ENCODE data around the gene USP2. TPM values are rescaled to one million over a fixed set of nuclear protein-coding genes. Genes with fewer than 3 reads are reported as not detected.
A peak's percentile ranks its signal among the peaks of the same experiment; 100 is the strongest.

USP2 gene
- total and polyA plus RNA-seq, 2 of the 8 experiments (the other 6 are each of a cell fraction or from before 2014, with no cell fraction given), result 2.2 to 6.9 TPM

- Histone ChIP-seq H3K79me2 (ENCODE audit: control insufficient read depth in 1 of 2, insufficient read depth in 2 of 2, low read length in 2 of 2) (peaks cover 0 to 35% of the 10 kb centered on the region in 2 experiments; a peak in 2 of 4 replicates), H2AK5ac (ENCODE audit: low read depth, low read length) (no peak overlapping the region), H3K18ac (ENCODE audit: extremely low read depth, low read length) (0 out of 2 replicates have a peak overlapping the region, but pooled peaks have one; percentile 44), H3K9ac (replicated peaks in 1 of 4; ENCODE audit: extremely low read depth in 1 of 4, low read depth in 3 of 4, low read length in 3 of 4) (no peak overlapping the region), H3K14ac (ENCODE audit: insufficient read length) (no peak overlapping the region), H3K23ac (ENCODE audit: insufficient read length) (no peak overlapping the region), H3K4me1 (replicated peaks in 1 of 4; ENCODE audit: control insufficient read depth in 3 of 4, insufficient read depth in 4 of 4, low read length in 3 of 4) (peaks cover 7 to 30% (median 24%) of the 10 kb centered on the region in 4 experiments), H3K36me3 (ENCODE audit: control insufficient read depth in 2 of 4, insufficient read depth in 4 of 4, low read length in 3 of 4) (peaks cover 19 to 28% (median 24%) of the 10 kb centered on the region in 4 experiments), H3K56ac (replicated peaks; ENCODE audit: insufficient read length, low read depth, low read length) (no peak overlapping the region), H2BK120ac (replicated peaks; ENCODE audit: low read depth, low read length) (no peak overlapping the region), H3K9me3 (ENCODE audit: insufficient read depth in 2 of 2, low read depth in 1 of 2, low read length in 1 of 2) (no peaks in the 10 kb centered on the region), H2BK5ac (ENCODE audit: low read depth, low read length) (peak overlapping the region; percentile 91; the same call in 1 of the 2 replicates), H3K79me1 (ENCODE audit: low read depth, low read length) (peaks cover 22% of the 10 kb centered on the region), H3K4me3 (ENCODE audit: extremely low read depth in 1 of 4, insufficient read depth in 2 of 4, low read depth in 3 of 4, low read length in 4 of 4) (no peak overlapping the region), H4K5ac (ENCODE audit: insufficient read length, low read depth, low read length) (no peak overlapping the region), H3K4me2 (ENCODE audit: insufficient read depth in 1 of 2, low read depth in 2 of 2, low read length in 2 of 2) (no peak overlapping the region), H3K23me2 (ENCODE audit: low read depth, low read length) (peaks cover 12% of the 10 kb centered on the region), H2BK15ac (ENCODE audit: low read length) (no peak overlapping the region), H3K4ac (replicated peaks; ENCODE audit: insufficient read length, low read depth, low read length) (peak overlapping the region; percentile 36), H2BK12ac (ENCODE audit: low read depth, low read length) (peak overlapping the region; percentile 81; the same call in 1 of the 2 replicates), H4K91ac (replicated peaks; ENCODE audit: insufficient read length, low read length) (no peak overlapping the region), H3K27ac (ENCODE audit: low read depth, low read length) (no peak overlapping the region), H3K27me3 (replicated peaks in 1 of 4; ENCODE audit: control insufficient read depth in 3 of 4, extremely low read depth in 1 of 4, insufficient read depth in 3 of 4, low read length in 3 of 4) (no peaks in the 10 kb centered on the region), H2AFZ (ENCODE audit: low read length) (no peak overlapping the region), H4K8ac (ENCODE audit: extremely low read depth, insufficient read depth, low read length) (no peak overlapping the region), H2BK20ac (ENCODE audit: low read length) (no peak overlapping the region), H4K20me1 (replicated peaks in 1 of 2; ENCODE audit: control insufficient read depth in 1 of 2, insufficient read depth in 2 of 2, low read length in 2 of 2) (peaks cover 8 to 19% of the 10 kb centered on the region in 2 experiments)
- DNase-seq (ENCODE audit: low read depth in 1 of 2, low spot score in 2 of 2) (no peak), FAIRE-seq (no peak)
- 83% methylated on average over 4 of the region's 4 CpGs; no CpG with 5 or more reads in 1 of the 2 experiments for WGBS, 2 experiments (ENCODE audit: extremely low coverage in 1 of 2, insufficient coverage in 1 of 2, insufficient read length in 1 of 2, insufficient replicate concordance in 2 of 2, low coverage in 1 of 2, low lambda C conversion rate in 2 of 2, missing lambda C conversion rate in 1 of 2)
- CTCF ChIA-PET (ENCODE audit: partially characterized antibody), result interaction anchor here (0.9 to 1.5 kb wide), 3 partner anchors 11 to 56 kb away, joined by 3 to 7 read pairs (median 5); no protein-coding TSS in a partner anchor
- POLR2A ChIA-PET (ENCODE audit: partially characterized antibody), result interaction anchor here (0.7 to 6.4 kb wide), 8 partner anchors 8 to 76 kb away, joined by 3 to 50 read pairs (median 4); no protein-coding TSS in a partner anchor
- TF ChIP-seq RNF2 (IDR thresholded peaks at IDR 0.05; ENCODE audit: borderline replicate concordance, low read depth, low read length, missing control alignments, poor library complexity, severe bottlenecking) (no peak), TCF12 (IDR thresholded peaks at IDR 0.05; ENCODE audit: low read depth, low read length) (no peak), RFX5 (IDR thresholded peaks at IDR 0.05; ENCODE audit: borderline replicate concordance, low read depth, low read length) (no peak), NRF1 (IDR thresholded peaks at IDR 0.05; ENCODE audit: low read depth, low read length) (no peak), GABPA (IDR thresholded peaks at IDR 0.05; ENCODE audit: borderline replicate concordance, insufficient read depth, low read length) (no peak), TBP (IDR thresholded peaks at IDR 0.05; ENCODE audit: low read depth, low read length) (no peak), BRCA1 (IDR thresholded peaks at IDR 0.05; ENCODE audit: low read depth, low read length) (no peak), CHD2 (IDR thresholded peaks at IDR 0.05; ENCODE audit: low read length) (no peak), KDM4A (IDR thresholded peaks at IDR 0.05; ENCODE audit: low read depth, low read length, severe bottlenecking) (no peak), PHF8 (conservative IDR thresholded peaks at IDR 0.05; ENCODE audit: low read depth, low read length) (no peak)
- TF ChIP-seq, protein P1, sequence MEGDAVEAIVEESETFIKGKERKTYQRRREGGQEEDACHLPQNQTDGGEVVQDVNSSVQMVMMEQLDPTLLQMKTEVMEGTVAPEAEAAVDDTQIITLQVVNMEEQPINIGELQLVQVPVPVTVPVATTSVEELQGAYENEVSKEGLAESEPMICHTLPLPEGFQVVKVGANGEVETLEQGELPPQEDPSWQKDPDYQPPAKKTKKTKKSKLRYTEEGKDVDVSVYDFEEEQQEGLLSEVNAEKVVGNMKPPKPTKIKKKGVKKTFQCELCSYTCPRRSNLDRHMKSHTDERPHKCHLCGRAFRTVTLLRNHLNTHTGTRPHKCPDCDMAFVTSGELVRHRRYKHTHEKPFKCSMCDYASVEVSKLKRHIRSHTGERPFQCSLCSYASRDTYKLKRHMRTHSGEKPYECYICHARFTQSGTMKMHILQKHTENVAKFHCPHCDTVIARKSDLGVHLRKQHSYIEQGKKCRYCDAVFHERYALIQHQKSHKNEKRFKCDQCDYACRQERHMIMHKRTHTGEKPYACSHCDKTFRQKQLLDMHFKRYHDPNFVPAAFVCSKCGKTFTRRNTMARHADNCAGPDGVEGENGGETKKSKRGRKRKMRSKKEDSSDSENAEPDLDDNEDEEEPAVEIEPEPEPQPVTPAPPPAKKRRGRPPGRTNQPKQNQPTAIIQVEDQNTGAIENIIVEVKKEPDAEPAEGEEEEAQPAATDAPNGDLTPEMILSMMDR (IDR thresholded peaks at IDR 0.05; ENCODE audit: control extremely low read depth in 1 of 3, insufficient read depth in 1 of 3, low read depth in 1 of 3, low read length in 3 of 3), result no peak
These were observed 37.3 kb upstream of the USP2 start for GRCh38 chr11:119418759-119419158.
